OCI-M1 (cell line): Measurements from ENCODE around the gene EYA2.
"Not testable (repeated sequence)": the region's sequence is repeated elsewhere in the genome, so short reads cannot be mapped to it uniquely, and the experiment has no call there.

Source experiments
- DNase-seq: peaks from one replicate; lab custom pipeline; 2025; lab: John Stamatoyannopoulos, UW

Gene EYA2

DNA sequence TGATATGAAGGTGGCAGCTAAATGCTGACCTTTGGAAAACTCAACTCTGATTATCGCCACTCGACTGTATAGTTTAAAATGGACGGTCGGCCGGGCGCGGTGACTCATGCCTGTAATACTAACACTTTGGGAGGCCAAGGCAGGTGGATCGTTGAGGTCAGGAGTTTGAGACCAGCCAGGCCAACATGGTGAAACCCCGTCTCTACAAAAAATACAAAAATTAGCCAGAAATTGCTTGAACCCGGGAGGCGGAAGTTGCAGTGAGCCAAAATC lies 310.1 kb downstream of the EYA2 start:
- not testable (repeated sequence) for DNase-seq

DNA sequence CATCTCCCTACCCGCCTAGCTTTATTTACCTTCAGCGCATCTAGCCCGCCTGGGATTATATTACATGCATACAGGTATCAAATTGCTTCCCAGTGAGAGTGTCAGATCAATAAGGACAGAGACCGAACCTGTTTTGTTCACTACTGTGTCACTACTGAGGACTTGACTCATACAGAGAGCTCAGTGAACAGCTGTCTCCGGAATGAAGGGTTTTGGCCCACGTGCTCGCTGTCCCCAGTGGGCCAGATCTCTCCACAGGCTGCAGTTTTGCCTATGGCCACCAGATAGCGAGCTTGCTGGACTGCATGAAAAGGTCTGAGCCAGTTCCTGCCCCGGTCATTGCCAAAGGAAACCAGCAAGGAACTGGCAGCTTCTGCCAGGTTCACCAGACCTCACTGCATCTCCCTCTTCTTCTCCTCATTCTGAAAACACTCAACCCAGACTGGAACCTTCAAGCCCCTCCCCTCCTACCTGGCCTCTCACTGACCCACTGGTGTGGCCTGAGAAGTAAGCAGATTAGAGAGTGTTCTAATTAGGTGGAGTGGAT lies 311.0 kb downstream of the EYA2 start:
- DNase-seq = peak; percentile 54

DNA sequence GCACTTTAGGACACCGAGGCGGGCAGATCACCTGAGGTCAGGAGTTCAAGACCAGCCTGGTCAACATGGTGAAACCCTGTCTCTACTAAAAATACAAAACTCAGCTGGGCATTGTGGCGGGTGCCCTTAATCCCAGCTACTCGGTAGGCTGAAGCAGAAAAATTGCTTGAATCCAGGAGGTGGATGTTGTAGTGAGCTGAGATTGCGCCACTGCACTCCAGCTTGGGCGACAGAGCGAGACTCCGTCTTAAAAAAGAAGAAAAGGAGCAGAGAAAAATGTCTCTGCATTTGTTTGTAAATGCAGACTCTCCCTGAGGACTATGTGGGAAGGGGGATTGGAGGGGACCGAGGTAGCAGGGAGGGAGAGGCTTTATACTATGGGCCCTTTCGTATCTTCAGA lies 311.9 kb downstream of the EYA2 start:
- DNase-seq = not testable (repeated sequence)

- DNase-seq = no peak
These were observed 312.5 kb downstream of the EYA2 start for GRCh38 chr20:47206962-47207641.

GRCh38 chr20:47208534-47209174 lies 314.0 kb downstream of the EYA2 start:
- DNase-seq = no peak

DNA sequence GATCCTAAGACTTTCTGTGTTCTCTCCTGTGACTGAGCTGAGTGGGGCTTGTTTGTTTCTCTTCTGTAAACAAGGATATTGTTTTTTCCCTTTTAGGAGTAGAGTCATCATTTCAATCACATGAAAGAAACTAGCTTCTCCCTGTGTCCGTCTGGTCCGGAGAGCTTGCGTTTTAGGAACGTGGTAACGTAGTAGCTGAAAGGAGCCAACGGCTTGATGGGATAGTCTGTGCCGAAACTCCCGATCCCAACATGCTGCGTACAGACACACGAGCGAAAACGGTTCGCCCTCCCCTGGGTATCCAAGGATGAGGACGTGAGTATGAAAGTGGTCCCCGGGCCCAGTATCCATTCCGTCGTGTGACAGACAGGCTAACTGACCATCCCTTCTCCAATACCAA lies 315.3 kb downstream of the EYA2 start:
- no peak for DNase-seq

GRCh38 chr20:47210470-47210869 lies 315.8 kb downstream of the EYA2 start:
- DNase-seq = no peak

DNA sequence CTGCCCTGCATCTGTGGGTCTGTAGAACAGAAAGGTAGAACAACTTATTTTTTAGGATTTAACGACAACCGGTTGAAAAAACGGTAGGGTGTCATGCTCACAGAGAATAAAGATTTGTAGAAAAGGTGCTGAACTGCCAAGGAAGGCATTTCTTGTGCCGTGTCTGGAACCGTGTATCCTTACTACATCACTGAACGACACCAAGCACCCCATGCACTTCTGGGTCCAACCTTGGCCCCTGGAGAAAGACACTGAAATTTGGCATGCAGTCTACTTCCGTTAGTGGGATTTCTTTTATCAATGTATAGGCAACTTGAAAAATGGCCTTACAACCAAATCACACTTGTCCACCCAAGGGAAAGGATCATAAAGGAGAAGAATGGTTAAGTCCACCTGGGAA lies 316.4 kb downstream of the EYA2 start:
- DNase-seq = no peak

DNA sequence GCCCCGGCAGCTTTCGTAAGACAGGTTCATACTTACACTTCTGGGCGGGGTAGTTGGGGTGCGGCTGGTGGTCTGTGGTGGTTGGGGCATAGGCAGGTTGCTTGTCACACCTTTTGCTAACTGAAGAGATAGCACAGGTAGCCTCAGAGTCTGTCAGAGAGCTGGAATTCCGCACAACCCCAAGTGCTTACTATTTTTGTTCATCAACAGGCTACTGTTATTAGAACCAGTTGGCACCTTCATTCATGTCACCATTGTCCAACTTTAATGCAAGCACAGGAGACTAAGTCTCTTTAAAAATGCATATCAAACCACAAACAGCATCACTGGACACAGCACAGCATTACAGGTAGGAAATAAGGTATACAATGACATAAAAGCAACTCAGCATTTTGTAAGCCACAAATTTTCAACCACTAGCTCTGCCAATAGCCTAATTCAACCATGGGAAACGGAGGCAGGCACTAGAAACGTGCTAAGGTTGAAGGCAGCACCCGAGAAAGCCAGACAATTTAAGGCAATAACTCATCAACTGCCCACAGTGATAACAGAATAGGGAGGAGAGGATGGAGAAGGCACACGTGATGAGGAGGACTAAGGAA lies 318.1 kb downstream of the EYA2 start:
- DNase-seq = no peak

DNA sequence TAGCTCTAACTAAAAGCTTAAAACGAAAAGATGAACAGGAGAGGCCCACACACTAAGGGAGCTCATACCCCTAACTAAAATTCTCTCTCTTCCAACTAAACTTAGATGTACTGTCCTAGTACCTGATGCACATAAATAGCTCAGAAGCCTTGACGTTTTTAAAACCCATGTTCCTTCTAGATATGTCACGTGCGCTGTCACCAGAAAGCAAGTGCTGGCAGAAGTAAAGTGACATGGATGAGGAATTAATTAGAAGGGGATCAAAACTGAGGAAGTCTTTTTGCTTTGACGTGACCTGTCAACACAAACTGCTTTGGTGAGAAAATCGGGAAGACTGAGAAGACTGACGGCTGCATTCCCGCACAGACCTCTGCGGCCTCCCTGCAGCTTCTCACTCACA lies 319.3 kb downstream of the EYA2 start:
- no peak for DNase-seq

DNA sequence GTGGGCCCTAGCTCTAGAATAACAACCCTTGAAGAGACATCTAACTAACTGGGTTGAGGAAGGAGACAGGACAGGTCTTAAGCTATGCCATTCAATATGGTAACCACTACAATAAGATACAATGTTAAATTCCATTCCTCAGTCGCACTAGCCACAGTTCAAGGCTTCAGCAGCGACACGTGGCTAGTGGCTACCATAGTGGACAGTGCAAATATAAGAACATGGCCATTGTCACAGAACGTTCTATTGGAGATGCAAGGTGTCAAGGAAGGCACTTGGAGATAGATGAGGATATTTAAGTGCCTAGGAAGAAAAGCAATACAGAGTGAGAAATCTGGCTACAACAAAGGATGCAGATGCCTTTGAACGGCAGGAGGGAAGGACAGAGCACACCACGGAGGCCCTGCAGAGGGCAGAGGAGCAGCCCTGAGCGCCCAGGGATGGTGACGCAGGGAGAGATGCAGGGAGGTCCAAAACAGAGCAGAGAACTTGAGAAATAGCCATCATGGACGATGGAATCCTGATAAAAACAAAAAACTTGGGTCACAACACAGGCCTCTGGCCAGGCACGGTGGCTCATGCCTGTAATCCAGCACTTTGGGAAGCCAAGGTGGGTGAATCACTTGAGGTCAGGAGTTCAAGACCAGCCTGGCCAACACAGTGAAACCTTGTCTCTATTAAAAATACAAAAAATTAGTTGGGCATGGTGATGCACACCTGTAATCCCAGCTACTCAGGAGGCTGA lies 321.2 kb downstream of the EYA2 start:
- DNase-seq = no peak

- no peak for DNase-seq
These were observed 322.3 kb downstream of the EYA2 start for GRCh38 chr20:47216819-47217410.

- no peak for DNase-seq
These were observed 323.1 kb downstream of the EYA2 start for GRCh38 chr20:47217482-47218446.

DNA sequence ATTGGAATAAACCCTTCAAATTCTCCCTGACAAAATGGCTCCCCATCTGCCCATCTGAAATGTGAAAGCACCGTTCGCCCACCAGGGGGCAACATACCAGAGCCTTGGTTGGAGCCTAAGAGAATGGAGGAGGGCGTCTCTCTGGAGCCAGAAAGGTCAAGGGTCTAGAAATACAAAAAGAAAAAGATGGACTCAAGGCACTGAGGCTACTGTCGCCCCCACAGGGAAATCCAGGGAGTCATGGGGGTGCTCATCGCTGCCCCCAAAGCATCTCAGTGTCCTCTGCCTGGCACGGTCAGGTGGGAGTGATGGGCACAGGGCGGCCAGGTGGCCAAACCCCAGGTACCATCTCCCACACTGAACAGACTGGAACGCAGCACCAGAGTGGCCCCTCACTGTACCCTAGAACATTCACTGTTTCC lies 325.5 kb downstream of the EYA2 start:
- DNase-seq = peak; percentile 49

GRCh38 chr20:47221036-47221625 lies 326.5 kb downstream of the EYA2 start:
- no peak for DNase-seq

DNA sequence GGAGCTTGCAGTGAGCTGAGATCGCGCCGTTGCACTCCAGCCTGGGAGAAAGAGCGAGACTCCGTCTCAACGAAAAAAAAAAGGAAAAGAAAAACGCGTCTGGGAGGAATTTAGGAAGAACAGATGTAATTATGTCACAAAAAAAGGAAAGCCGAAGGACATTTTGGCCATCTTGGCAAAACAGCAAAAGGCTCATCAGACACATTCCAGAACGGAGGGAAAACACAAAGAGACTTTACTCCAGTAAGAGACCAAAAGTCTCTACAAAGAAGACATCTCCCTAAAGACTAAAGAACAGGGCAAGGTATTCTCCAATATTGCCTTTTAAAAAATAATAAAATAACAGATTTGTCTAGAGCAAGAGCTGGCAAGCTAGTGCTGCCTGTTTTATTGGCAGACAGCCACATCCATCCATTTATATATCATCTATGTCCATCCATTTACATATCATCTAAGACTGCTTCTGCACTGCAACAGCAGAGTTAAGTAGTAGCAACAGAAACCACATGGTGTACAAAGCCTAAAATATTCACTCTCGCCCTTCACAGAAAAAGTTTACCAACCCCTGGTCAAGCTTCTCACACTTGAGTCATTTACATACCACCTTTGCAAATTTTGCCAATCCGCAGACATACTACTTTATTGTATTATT lies 328.0 kb downstream of the EYA2 start:
- no peak for DNase-seq

DNA sequence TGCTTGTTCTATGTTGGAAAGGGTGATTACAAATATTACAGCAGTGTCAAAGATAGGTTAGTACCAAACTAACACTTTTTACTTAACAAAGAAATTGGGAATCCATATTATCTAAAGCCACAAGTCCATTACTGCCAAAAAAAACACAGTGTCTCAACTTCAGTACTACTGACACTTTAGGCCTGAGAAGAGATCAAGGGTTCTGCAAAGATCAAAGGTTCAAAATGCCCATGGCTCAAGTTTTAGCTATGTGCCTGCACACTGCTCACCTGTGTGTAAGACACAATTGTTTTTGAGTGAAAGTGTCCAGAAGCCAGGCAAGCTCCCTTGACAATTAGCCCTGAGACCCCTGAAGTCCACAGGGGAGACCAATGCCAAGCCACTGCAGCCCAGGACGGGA lies 329.3 kb downstream of the EYA2 start:
- no peak for DNase-seq

GRCh38 chr20:47224300-47224791 lies 329.7 kb downstream of the EYA2 start:
- no peak for DNase-seq

DNA sequence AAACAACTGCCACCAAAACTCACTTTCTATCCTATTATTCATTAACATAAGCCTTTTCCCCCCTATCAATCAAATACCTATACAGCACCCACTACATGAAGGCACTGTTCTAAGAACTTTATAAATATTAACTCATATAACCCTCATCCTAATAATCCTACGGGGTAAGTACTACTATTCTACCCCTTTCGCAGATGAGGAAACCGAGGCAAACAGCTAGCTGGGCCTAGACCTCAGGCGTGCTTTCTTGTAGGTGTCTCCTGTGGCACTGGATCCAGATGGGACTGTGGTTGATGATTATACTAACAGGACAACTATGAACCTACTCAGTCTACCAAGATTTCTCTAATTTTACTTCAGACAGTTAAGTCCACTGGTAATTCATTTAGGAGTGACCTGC lies 330.2 kb downstream of the EYA2 start:
- DNase-seq = no peak

DNA sequence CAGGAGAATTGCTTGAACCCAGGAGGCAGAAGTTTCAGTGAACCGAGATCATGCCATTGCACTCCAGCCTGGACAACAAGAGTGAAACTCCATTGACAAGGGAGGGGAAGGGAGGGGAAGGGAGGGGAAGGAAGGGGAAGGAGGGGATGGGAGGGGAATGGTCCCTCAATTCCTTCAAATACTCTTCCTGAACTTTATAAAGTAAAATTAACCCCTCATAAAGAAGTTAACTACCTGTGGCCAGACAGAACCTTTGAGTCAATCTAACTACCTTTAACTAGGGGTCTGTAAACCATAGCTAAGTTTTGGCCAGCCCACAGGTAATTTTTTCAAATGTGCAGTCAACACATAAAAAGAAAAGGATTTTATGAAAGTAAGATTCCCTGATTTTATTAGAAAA lies 330.8 kb downstream of the EYA2 start:
- no peak for DNase-seq
